Thyroid gland (tissue), 4 donors: Measurements from ENCODE around the gene LPP. TPM values are rescaled to one million over a fixed set of nuclear protein-coding genes. Genes with fewer than 3 reads are reported as not detected.

Experiments
- DNase-seq, 2 donors: peaks; one replicate each; pipeline ENCODE4 v3.0.0-alpha.2; 2019
- H3K27ac ChIP-seq, 3 donors: fragments of 200-600 bp; sonication (generic); 1 replicate in 2 of 3; 2 replicates in 1 of 3; pipeline ENCODE4 v1.5.1; 2016 to 2019; ENCODE audit warnings: mild to moderate bottlenecking in 1 of 3, moderate library complexity in 1 of 3
- H3K27me3 ChIP-seq: fragments of 200-600 bp; sonication (generic); one replicate; pipeline ENCODE4 v1.5.1; 2019
- H3K36me3 ChIP-seq, 2 donors: fragments of 200-600 bp; sonication (generic); one replicate each; pipeline ENCODE4 v1.5.1; 2016 to 2019
- H3K4me1 ChIP-seq, 2 donors: fragments of 200-600 bp; sonication (generic); one replicate each; pipeline ENCODE4 v1.5.1; 2017 to 2019
- H3K4me3 ChIP-seq, 3 donors: fragments of 200-600 bp; sonication (generic); replicated peaks in 1 of 3; 1 replicate in 2 of 3; 2 replicates in 1 of 3; pipeline ENCODE4 v1.5.1; 2016; ENCODE audit warnings: mild to moderate bottlenecking in 1 of 3
- H3K9me3 ChIP-seq: fragments of 200-600 bp; sonication (generic); one replicate; pipeline ENCODE4 v1.5.1; 2017
- CTCF ChIP-seq, 6 experiments: fragments of 200-600 bp in 3 of 6; fragments of 450-650 bp in 3 of 6; sonication (generic) in 3 of 6; IDR thresholded peaks; one replicate each; pipeline ENCODE4 v1.5.1; 2016 to 2019; ENCODE audit warnings: antibody characterized with exemption in 6 of 6, mild to moderate bottlenecking in 2 of 6, inconsistent platforms in 1 of 6, moderate library complexity in 1 of 6
- POLR2A ChIP-seq, 2 donors: fragments of 450-650 bp; IDR thresholded peaks; one replicate each; pipeline ENCODE4 v1.6.1; 2017; ENCODE audit warnings: antibody characterized with exemption in 2 of 2, mild to moderate bottlenecking in 2 of 2, moderate library complexity in 1 of 2
- WGBS, 2 donors: methylation state at CpG; one replicate each; pipeline ENCODE4 v1.1.5; 2017; 5-methylcytosine and 5-hydroxymethylcytosine counted together
- intact Hi-C: fragments of 100-400 bp; cut with DNase I; formaldehyde crosslinking; loops from one replicate; pipeline ENCODE4 v1.15.1; 2023
- total RNA-seq, 4 donors: library from RNA; depleted of rRNA; stranded (reverse); fragments of >200 nt; gene quantifications; one replicate each; pipeline ENCODE4 v1.2.3, GENCODE V29; 2016

Gene LPP
- total RNA-seq, 4 donors from 2014 or later = 79.0 to 141 (median 82.8) TPM

DNA sequence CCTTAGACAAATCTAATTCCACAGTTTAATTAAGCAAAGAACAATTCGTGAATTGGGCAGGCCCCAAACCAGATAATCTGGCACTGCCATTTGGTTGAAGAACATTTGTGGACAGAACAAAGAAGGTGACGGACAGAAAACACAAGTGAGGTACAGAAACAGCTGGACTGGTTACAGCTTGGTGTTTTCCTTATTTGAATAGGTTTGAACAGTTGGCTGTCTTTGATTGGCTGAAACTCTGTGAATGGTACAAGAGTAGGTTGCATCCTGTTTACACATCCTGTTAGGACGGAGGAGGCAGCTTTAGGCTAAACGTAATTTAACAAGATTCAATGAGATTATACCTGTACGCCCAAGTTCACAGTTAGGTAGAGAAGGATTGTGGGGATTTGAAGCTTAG, 114.4 kb downstream of the LPP start:
- 86 to 87% methylated on average over 5 of the region's 5 CpGs for WGBS, 2 donors
- no peak overlapping the region for H3K4me3 ChIP-seq
- peaks cover 24 to 40% of the 10 kb centered on the region in 2 donors for H3K4me1 ChIP-seq
- H3K36me3 ChIP-seq = no peaks in the 10 kb centered on the region
- DNase-seq = no peak
- H3K27me3 ChIP-seq = no peaks in the 10 kb centered on the region
- intact Hi-C loops = no loop called here
- no peaks in the 10 kb centered on the region for H3K9me3 ChIP-seq
- TF ChIP-seq POLR2A (IDR thresholded peaks at IDR 0.05) = no peak
- TF ChIP-seq CTCF (IDR thresholded peaks at IDR 0.05) = no peak
- H3K27ac ChIP-seq = no peak overlapping the region

- peaks cover 28 to 42% of the 10 kb centered on the region in 2 donors for H3K4me1 ChIP-seq
- no peak for DNase-seq
Observed at GRCh38 chr3:188269040-188269439, 115.1 kb downstream of the LPP start.

GRCh38 chr3:188270423-188270972, 116.5 kb downstream of the LPP start:
- Histone ChIP-seq H3K27me3 (no peaks in the 10 kb centered on the region), H3K27ac (peak overlapping the region; percentile 9 to 58 (median 46)), H3K9me3 (no peaks in the 10 kb centered on the region), H3K36me3 (no peaks in the 10 kb centered on the region), H3K4me1 (peaks cover 34 to 49% of the 10 kb centered on the region in 2 donors), H3K4me3 (no peak overlapping the region)
- intact Hi-C loops = no loop called here
- 60 to 67% methylated on average over 3 of the region's 3 CpGs for WGBS, 2 donors
- DNase-seq = no peak
- TF ChIP-seq CTCF (IDR thresholded peaks at IDR 0.05) (no peak), POLR2A (IDR thresholded peaks at IDR 0.05) (no peak)

More at GRCh38 chr3:188269040-188269439, 115.1 kb downstream of the LPP start:
- Histone ChIP-seq H3K9me3 (no peaks in the 10 kb centered on the region), H3K27ac (no peak overlapping the region), H3K36me3 (no peaks in the 10 kb centered on the region), H3K4me3 (no peak overlapping the region), H3K27me3 (no peaks in the 10 kb centered on the region)
- 93% methylated on average over 4 of the region's 4 CpGs for WGBS, 2 donors
- intact Hi-C loops = no loop called here
- no peak for TF ChIP-seq POLR2A (IDR thresholded peaks at IDR 0.05)
- no peak for TF ChIP-seq CTCF (IDR thresholded peaks at IDR 0.05)

DNA sequence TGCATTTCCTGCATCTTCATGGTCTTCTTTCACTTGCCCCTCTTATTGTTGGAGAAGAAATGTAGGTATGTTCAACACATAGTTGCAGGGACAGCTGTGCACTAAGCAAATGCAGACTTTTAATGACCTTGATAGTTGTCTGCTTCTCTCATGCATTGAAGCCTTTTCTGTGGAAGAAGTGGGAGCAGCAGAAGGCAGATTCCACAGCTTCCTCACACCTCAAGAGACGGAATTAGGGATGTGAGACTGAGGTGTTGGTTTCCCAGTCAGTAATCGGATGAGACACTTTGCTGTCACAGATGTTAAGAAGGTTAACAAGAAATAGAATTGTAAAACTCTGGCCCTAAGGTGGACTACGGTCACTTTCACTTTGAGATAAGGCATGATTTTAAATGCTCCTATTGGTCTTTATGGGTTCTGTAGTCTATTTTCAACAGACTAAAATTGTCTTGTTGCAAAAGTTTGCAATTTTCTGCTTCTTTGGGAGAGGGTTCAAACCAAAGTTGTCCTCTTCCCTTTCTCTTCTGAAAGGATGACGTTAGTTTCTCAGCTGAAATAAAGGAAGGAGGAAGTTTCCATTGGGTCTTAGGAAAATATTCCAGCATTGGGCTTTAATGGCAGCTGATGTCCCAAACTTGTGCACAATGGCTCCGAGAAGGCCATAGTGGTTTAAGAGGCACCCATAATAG, 117.4 kb downstream of the LPP start:
- WGBS, 2 donors = 84 to 86% methylated on average over 5 of the region's 5 CpGs
- no peaks in the 10 kb centered on the region for H3K27me3 ChIP-seq
- DNase-seq = no peak
- intact Hi-C loops = no loop called here
- H3K4me3 ChIP-seq = no peak overlapping the region
- H3K9me3 ChIP-seq = no peaks in the 10 kb centered on the region
- no peaks in the 10 kb centered on the region for H3K36me3 ChIP-seq
- TF ChIP-seq POLR2A (IDR thresholded peaks at IDR 0.05) = no peak
- no peak for TF ChIP-seq CTCF (IDR thresholded peaks at IDR 0.05)
- peak overlapping the region; percentile 46 to 58 (median 52) for H3K27ac ChIP-seq
- H3K4me1 ChIP-seq = peaks cover 32 to 42% of the 10 kb centered on the region in 2 donors
